Mucosa of rectum (tissue), 2 donors: Measurements from ENCODE around the gene CXCL17.

Experiments used
- H3K27ac ChIP-seq, 2 donors: one replicate each; pipeline ENCODE4 v1.7.0; 2013; ENCODE audit warnings: inconsistent platforms in 2 of 2, low read depth in 2 of 2, low read length in 2 of 2
- H3K27me3 ChIP-seq, 2 donors: one replicate each; pipeline ENCODE4 v1.7.0; 2013; ENCODE audit warnings: low read length in 2 of 2; ENCODE audit not compliant: control insufficient read depth in 2 of 2, insufficient read depth in 2 of 2
- H3K36me3 ChIP-seq, 2 donors: one replicate each; pipeline ENCODE4 v1.7.0; 2013; ENCODE audit warnings: low read length in 2 of 2; ENCODE audit not compliant: control insufficient read depth in 2 of 2, insufficient read depth in 2 of 2
- H3K4me1 ChIP-seq, 2 donors: one replicate each; pipeline ENCODE4 v1.7.0; 2013; ENCODE audit warnings: low read length in 2 of 2, mild to moderate bottlenecking in 1 of 2; ENCODE audit not compliant: control insufficient read depth in 2 of 2, insufficient read depth in 2 of 2
- H3K4me3 ChIP-seq, 2 donors: one replicate each; pipeline ENCODE4 v1.7.0; 2013; ENCODE audit warnings: low read length in 2 of 2
- H3K9ac ChIP-seq, 2 donors: one replicate each; pipeline ENCODE4 v1.7.0; 2013; ENCODE audit warnings: low read length in 2 of 2, low read depth in 1 of 2, mild to moderate bottlenecking in 1 of 2
- H3K9me3 ChIP-seq, 2 donors: one replicate each; pipeline ENCODE4 v1.7.0; 2013; ENCODE audit warnings: low read length in 2 of 2; ENCODE audit not compliant: control insufficient read depth in 2 of 2
- donor health status: healthy.
- donor health status: Normal muscosa, but diverticular disease.

CXCL17 gene

GRCh38 chr19:42402376-42403116, 40.2 kb downstream of the CXCL17 start:
- no peaks in the 10 kb centered on the region for H3K9me3 ChIP-seq
- H3K27ac ChIP-seq, result no peak overlapping the region
- no peaks in the 10 kb centered on the region for H3K36me3 ChIP-seq
- H3K4me3 ChIP-seq, result peak overlapping the region in 1 of 2 donors; percentile 59
- H3K4me1 ChIP-seq, result peaks cover 5% of the 10 kb centered on the region in 2 donors
- no peaks in the 10 kb centered on the region for H3K27me3 ChIP-seq
- H3K9ac ChIP-seq, result no peak overlapping the region

- Histone ChIP-seq H3K9ac (peak overlapping the region; percentile 32 to 48), H3K9me3 (no peaks in the 10 kb centered on the region), H3K4me3 (peak overlapping the region; percentile 59 to 67), H3K27me3 (no peaks in the 10 kb centered on the region), H3K4me1 (peaks cover 9% of the 10 kb centered on the region in 2 donors), H3K36me3 (no peaks in the 10 kb centered on the region), H3K27ac (peak overlapping the region in 1 of 2 donors; percentile 32)
These were observed 41.1 kb downstream of the CXCL17 start for GRCh38 chr19:42401365-42402303.

GRCh38 chr19:42400404-42400803, 42.3 kb downstream of the CXCL17 start:
- peaks cover 9 to 14% of the 10 kb centered on the region in 2 donors for H3K4me1 ChIP-seq
- no peak overlapping the region for H3K9ac ChIP-seq
- no peaks in the 10 kb centered on the region for H3K27me3 ChIP-seq
- H3K9me3 ChIP-seq, result no peaks in the 10 kb centered on the region
- no peak overlapping the region for H3K27ac ChIP-seq
- no peak overlapping the region for H3K4me3 ChIP-seq
- H3K36me3 ChIP-seq, result no peaks in the 10 kb centered on the region

- Histone ChIP-seq H3K27me3 (peaks cover 0 to 2% of the 10 kb centered on the region in 2 donors), H3K4me1 (peaks cover 9 to 14% of the 10 kb centered on the region in 2 donors), H3K4me3 (peak overlapping the region; percentile 70 to 93), H3K9ac (peak overlapping the region; percentile 70 to 85), H3K9me3 (no peaks in the 10 kb centered on the region), H3K27ac (peak overlapping the region; percentile 67 to 75), H3K36me3 (no peaks in the 10 kb centered on the region)
These were observed 45.2 kb downstream of the CXCL17 start for GRCh38 chr19:42397263-42398166.

- Histone ChIP-seq H3K4me3 (peak overlapping the region; percentile 70 to 93), H3K9ac (peak overlapping the region; percentile 70 to 85), H3K9me3 (no peaks in the 10 kb centered on the region), H3K27me3 (peaks cover 0 to 2% of the 10 kb centered on the region in 2 donors), H3K36me3 (no peaks in the 10 kb centered on the region), H3K4me1 (peaks cover 9 to 14% of the 10 kb centered on the region in 2 donors), H3K27ac (peak overlapping the region; percentile 67 to 75)
These were observed 46.1 kb downstream of the CXCL17 start for GRCh38 chr19:42396381-42397262.

GRCh38 chr19:42394751-42395150, 48.0 kb downstream of the CXCL17 start:
- peaks cover 7% of the 10 kb centered on the region in 2 donors for H3K27me3 ChIP-seq
- no peaks in the 10 kb centered on the region for H3K36me3 ChIP-seq
- no peaks in the 10 kb centered on the region for H3K9me3 ChIP-seq
- H3K9ac ChIP-seq, result no peak overlapping the region
- H3K4me3 ChIP-seq, result no peak overlapping the region
- H3K27ac ChIP-seq, result no peak overlapping the region
- H3K4me1 ChIP-seq, result peaks cover 9 to 12% of the 10 kb centered on the region in 2 donors

- H3K4me1 ChIP-seq, result peaks cover under 1 to 5% of the 10 kb centered on the region in 2 donors
- no peak overlapping the region for H3K9ac ChIP-seq
- H3K36me3 ChIP-seq, result no peaks in the 10 kb centered on the region
- no peak overlapping the region for H3K4me3 ChIP-seq
- no peak overlapping the region for H3K27ac ChIP-seq
- no peaks in the 10 kb centered on the region for H3K9me3 ChIP-seq
- peaks cover 9% of the 10 kb centered on the region in 2 donors for H3K27me3 ChIP-seq
These were observed 50.6 kb downstream of the CXCL17 start for GRCh38 chr19:42392165-42392564.

GRCh38 chr19:42389899-42390298, 52.8 kb downstream of the CXCL17 start, which contains the start of gene CNFN:
Gene CNFN (minus strand): TSS chr19:42390297. CDS start chr19:42389037, 1,260 bp downstream.
- H3K9ac ChIP-seq, result no peak within 1 kb of the TSS
- no peaks in the 10 kb centered on the region for H3K9me3 ChIP-seq
- H3K4me1 ChIP-seq, result peaks cover 3% of the 10 kb centered on the region in 2 donors
- H3K4me3 ChIP-seq, result no peak within 1 kb of the TSS
- H3K36me3 ChIP-seq, result no peaks in the 10 kb centered on the region
- H3K27me3 ChIP-seq, result peaks cover 9% of the 10 kb centered on the region in 2 donors
- H3K27ac ChIP-seq, result no peak within 1 kb of the TSS
